NB4 (cell line): ENCODE results near the gene DAP.

Experiments used
- POLR2A ChIP-seq: IDR thresholded peaks from 2 replicates; pipeline ENCODE4 v1.6.1; 2011; ENCODE audit warnings: mild to moderate bottlenecking; ENCODE audit not compliant: insufficient read length; ENCODE audit errors: extremely low read depth
- TF ChIP-seq, protein P1 (sequence below): IDR thresholded peaks from one replicate; pipeline ENCODE4 v1.5.1; 2012; ENCODE audit warnings: low read depth, low read length

GRCh38 chr5:10701567-10702039 lies 59.4 kb downstream of the DAP start:
- TF ChIP-seq POLR2A: no peak
- TF ChIP-seq, protein P1, sequence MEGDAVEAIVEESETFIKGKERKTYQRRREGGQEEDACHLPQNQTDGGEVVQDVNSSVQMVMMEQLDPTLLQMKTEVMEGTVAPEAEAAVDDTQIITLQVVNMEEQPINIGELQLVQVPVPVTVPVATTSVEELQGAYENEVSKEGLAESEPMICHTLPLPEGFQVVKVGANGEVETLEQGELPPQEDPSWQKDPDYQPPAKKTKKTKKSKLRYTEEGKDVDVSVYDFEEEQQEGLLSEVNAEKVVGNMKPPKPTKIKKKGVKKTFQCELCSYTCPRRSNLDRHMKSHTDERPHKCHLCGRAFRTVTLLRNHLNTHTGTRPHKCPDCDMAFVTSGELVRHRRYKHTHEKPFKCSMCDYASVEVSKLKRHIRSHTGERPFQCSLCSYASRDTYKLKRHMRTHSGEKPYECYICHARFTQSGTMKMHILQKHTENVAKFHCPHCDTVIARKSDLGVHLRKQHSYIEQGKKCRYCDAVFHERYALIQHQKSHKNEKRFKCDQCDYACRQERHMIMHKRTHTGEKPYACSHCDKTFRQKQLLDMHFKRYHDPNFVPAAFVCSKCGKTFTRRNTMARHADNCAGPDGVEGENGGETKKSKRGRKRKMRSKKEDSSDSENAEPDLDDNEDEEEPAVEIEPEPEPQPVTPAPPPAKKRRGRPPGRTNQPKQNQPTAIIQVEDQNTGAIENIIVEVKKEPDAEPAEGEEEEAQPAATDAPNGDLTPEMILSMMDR: peak; percentile 66
